ENCODE measurements around the gene PSMC3. TPM values are rescaled to one million over a fixed set of nuclear protein-coding genes. Genes with fewer than 3 reads are reported as not detected.

Gene PSMC3
- total and polyA plus RNA-seq, 4 donors = 61.6 to 192 (median 141) TPM

GRCh38 chr11:47466201-47466600 lies 40.0 kb upstream of the PSMC3 start:
- Histone ChIP-seq H3K27ac (ENCODE audit: low read depth in 1 of 2, low read length in 1 of 2) (peak overlapping the region in 1 of 2 donors; percentile 61), H3K27me3 (ENCODE audit: control insufficient read depth in 3 of 3, insufficient read depth in 3 of 3, low read length in 2 of 3) (no peaks in the 10 kb centered on the region), H3K4me1 (ENCODE audit: control insufficient read depth in 5 of 5, insufficient read depth in 5 of 5, low read length in 5 of 5) (peaks cover 0 to 18% (median 7%) of the 10 kb centered on the region in 5 donors), H3K9ac (ENCODE audit: insufficient read depth in 1 of 2, low read length in 2 of 2) (no peak overlapping the region), H3K9me3 (ENCODE audit: control insufficient read depth in 4 of 4, insufficient read depth in 3 of 4, low read length in 3 of 4) (no peaks in the 10 kb centered on the region), H3K36me3 (ENCODE audit: control insufficient read depth in 4 of 4, insufficient read depth in 4 of 4, low read length in 4 of 4) (peaks cover 15 to 26% (median 21%) of the 10 kb centered on the region in 4 donors), H3K4me3 (no peak overlapping the region)
- WGBS, 2 donors = 41 to 52% methylated on average over 5 of the region's 5 CpGs
- TF ChIP-seq, protein P1, sequence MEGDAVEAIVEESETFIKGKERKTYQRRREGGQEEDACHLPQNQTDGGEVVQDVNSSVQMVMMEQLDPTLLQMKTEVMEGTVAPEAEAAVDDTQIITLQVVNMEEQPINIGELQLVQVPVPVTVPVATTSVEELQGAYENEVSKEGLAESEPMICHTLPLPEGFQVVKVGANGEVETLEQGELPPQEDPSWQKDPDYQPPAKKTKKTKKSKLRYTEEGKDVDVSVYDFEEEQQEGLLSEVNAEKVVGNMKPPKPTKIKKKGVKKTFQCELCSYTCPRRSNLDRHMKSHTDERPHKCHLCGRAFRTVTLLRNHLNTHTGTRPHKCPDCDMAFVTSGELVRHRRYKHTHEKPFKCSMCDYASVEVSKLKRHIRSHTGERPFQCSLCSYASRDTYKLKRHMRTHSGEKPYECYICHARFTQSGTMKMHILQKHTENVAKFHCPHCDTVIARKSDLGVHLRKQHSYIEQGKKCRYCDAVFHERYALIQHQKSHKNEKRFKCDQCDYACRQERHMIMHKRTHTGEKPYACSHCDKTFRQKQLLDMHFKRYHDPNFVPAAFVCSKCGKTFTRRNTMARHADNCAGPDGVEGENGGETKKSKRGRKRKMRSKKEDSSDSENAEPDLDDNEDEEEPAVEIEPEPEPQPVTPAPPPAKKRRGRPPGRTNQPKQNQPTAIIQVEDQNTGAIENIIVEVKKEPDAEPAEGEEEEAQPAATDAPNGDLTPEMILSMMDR (IDR thresholded peaks at IDR 0.05; ENCODE audit: control extremely low read depth, extremely low read depth) = no peak
- no peak for ATAC-seq (ENCODE audit: insufficient read depth, low FRiP score)
- peak in 2 of 3 donors; percentile 61 to 66 for DNase-seq

- H3K36me3 ChIP-seq (ENCODE audit: control insufficient read depth in 4 of 4, insufficient read depth in 4 of 4, low read length in 4 of 4) = peaks cover 0 to 16% (median 10%) of the 10 kb centered on the region in 4 donors
- H3K4me1 ChIP-seq (ENCODE audit: control insufficient read depth in 5 of 5, insufficient read depth in 5 of 5, low read length in 5 of 5) = peaks cover 0 to 18% (median 7%) of the 10 kb centered on the region in 5 donors
- no peak overlapping the region for H3K4me3 ChIP-seq
- H3K27me3 ChIP-seq (ENCODE audit: control insufficient read depth in 3 of 3, insufficient read depth in 3 of 3, low read length in 2 of 3) = no peaks in the 10 kb centered on the region
- 87 to 93% methylated on average over 5 of the region's 5 CpGs for WGBS, 2 donors
- ATAC-seq (ENCODE audit: insufficient read depth, low FRiP score) = no peak
- H3K9me3 ChIP-seq (ENCODE audit: control insufficient read depth in 4 of 4, insufficient read depth in 3 of 4, low read length in 3 of 4) = no peaks in the 10 kb centered on the region
- TF ChIP-seq, protein P1 (IDR thresholded peaks at IDR 0.05; ENCODE audit: control extremely low read depth, extremely low read depth) = no peak
- no peak overlapping the region for H3K27ac ChIP-seq (ENCODE audit: low read depth in 1 of 2, low read length in 1 of 2)
- no peak for DNase-seq
- no peak overlapping the region for H3K9ac ChIP-seq (ENCODE audit: insufficient read depth in 1 of 2, low read length in 2 of 2)
Measured at GRCh38 chr11:47464483-47464882, 38.2 kb upstream of the PSMC3 start.

DNA sequence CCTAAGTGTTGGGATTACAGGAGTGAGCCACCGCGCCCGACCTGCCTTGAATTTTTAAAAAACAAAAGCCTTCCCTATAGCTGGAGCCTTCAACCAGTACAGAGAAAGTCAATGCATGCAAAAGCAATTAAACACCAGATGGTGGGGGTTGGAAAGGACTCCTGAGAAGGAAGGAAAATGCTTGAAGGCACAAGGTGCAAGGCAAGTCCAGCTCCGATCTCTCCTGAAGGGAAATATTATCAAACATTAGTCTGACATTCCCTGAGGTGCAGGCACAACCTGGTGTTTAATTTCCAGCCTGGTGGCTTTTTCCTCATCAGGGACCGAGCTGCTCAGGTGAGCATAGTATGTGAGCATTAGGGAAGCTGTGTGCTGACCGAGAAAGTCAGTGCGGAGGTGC lies 35.6 kb upstream of the PSMC3 start:
- 96% methylated on average over 7 of the region's 7 CpGs for WGBS, 2 donors
- Histone ChIP-seq H3K4me1 (ENCODE audit: control insufficient read depth in 5 of 5, insufficient read depth in 5 of 5, low read length in 5 of 5) (peaks cover 0 to 12% (median 4%) of the 10 kb centered on the region in 5 donors), H3K27me3 (ENCODE audit: control insufficient read depth in 3 of 3, insufficient read depth in 3 of 3, low read length in 2 of 3) (no peaks in the 10 kb centered on the region), H3K9me3 (ENCODE audit: control insufficient read depth in 4 of 4, insufficient read depth in 3 of 4, low read length in 3 of 4) (no peaks in the 10 kb centered on the region), H3K27ac (ENCODE audit: low read depth in 1 of 2, low read length in 1 of 2) (no peak overlapping the region), H3K4me3 (no peak overlapping the region), H3K9ac (ENCODE audit: insufficient read depth in 1 of 2, low read length in 2 of 2) (no peak overlapping the region), H3K36me3 (ENCODE audit: control insufficient read depth in 4 of 4, insufficient read depth in 4 of 4, low read length in 4 of 4) (peaks cover 0 to 8% (median 2%) of the 10 kb centered on the region in 4 donors)
- ATAC-seq (ENCODE audit: insufficient read depth, low FRiP score) = no peak
- TF ChIP-seq, protein P1 (IDR thresholded peaks at IDR 0.05; ENCODE audit: control extremely low read depth, extremely low read depth) = no peak
- DNase-seq = no peak
